Right hindlimb (tissue), 1 donor: ENCODE data around the gene RNFT2.
"Not testable (repeated sequence)": the region's sequence is repeated elsewhere in the genome, so short reads cannot be mapped to it uniquely, and the experiment has no call there.

Experiments used
- DNase-seq: peaks from one replicate; pipeline ENCODE4 v3.0.0-alpha.2; 2018

The RNFT2 gene

DNA sequence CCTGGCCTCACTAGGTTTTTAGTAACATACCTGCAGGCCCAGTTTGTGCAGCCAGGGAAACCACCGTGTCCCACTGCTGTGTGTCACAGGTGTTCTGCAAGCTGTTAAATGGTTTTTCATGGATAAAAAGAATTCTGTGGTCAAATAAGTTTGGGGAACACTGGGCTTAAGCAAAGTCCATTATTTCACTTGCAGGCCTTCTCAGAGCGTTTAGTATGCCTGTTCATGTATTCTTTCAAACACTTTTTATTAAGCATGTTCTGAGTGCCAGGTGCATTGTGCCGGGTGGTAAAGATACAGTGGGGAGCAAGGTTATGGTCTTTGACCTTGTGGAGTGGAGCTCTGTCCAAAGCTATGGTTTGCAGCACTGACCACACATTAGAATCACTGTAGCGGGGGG, 7.4 kb downstream of the RNFT2 start:
- no peak for DNase-seq

DNA sequence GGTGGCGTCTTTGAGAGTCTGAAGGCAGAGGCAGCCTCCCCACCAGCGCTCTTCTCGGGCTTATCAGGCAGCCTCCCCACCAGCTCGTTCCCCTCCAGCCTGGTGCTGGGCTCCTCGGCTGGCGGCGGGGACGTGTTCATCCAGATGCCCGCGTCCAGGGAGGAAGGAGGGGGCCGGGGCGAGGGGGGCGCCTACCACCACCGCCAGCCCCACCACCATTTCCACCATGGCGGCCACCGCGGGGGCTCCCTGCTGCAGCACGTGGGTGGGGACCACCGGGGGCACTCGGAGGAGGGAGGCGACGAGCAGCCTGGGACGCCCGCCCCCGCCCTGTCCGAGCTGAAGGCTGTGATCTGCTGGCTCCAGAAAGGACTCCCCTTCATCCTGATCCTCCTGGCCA, 11.8 kb downstream of the RNFT2 start:
- DNase-seq: no peak

DNA sequence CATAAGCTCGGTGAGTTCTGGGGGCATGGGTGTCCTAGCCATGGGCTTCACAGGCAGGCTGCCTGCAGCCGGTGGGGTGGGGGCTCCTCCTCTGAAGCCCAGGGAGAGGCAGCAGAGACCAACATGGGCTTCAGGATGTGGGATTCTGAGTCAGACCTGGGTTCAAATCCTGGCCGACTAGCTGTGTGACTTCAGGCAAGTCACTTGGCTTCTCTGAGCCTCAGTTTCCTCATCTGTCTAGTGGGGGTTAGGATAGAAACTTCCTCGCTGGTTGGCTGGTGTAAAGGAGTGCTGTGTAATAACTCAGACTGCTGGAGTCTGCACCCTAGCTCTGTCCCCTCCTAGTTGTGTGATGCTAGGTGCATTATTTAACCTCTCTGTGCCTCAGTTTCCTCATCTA, 12.2 kb downstream of the RNFT2 start:
- no peak for DNase-seq

DNA sequence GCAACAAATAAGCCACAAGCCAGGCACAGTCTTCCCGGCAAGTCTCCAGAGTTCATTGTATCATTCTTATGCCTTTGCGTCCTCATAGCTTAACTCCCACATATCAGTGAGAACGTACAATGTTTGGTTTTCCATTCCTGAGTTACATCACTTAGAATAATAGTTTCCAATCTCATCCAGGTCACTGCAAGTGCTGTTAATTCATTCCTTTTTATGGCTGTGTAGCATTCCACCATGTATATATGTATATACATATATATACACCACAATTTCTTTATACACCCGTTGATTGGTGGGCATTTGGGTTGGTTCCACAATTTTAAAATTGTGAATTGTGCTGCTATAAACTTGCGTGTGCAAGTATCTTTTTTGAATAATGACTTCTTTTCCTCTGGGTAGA, 16.0 kb downstream of the RNFT2 start:
- DNase-seq: not testable (repeated sequence)

DNA sequence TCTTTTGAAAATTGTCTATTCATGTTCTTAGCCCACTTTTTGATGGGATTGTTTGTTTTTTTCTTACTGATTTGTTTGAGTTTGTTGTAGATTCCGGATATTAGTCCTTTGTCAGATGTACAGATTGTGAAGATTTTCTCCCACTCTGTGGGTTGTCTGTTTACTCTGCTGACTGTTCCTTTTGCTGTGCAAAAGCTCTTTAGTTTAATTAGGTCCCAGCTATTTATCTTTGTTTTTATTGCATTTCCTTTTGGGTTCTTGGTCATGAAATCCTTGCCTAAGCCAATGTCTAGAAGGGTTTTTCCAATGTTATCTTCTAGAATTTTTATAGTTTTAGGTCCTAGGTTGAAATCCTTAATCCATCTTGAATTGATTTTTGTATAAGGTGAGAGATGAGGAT, 16.7 kb downstream of the RNFT2 start:
- not testable (repeated sequence) for DNase-seq

DNA sequence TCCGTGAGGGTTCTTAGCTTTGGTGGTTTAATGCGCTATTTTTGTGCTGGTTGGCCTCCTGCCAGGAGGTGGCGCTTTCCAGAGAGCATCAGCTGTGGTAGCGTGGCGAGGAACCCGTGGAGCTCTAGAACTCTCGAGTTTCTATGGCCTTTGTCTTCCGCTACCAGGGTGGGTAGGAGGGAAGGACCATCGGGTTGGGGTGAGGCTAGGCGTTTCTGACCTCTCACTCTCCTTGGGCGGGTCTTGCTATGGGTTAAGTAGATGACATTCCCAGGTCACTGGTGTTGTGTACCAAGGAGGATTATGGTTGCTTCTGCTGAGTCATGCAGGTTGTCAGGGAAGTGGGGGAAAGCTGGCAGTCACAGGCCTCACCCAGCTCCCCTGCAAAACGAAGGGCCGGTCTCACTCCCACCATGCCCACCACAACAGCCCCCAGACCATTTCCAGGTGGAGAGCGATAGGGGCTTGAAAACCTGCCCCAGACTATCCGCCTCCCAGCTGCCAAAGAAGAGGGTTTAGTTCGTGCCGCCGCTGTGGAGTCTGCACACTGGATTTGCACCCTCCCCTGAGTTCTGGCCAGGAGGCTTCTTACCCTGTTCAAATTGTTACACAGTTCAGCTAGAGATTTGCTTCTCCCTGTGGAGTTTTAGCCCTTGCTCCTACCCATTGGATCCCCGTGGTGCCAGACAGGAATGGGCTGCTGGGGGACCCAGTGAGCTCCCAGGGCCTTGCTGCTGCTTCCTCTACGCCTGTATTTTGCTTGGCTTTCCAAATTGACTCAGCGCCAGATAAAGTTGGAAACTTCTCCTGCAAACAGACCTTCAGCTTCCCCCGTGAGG, 21.9 kb downstream of the RNFT2 start:
- DNase-seq: peak; percentile 41

DNA sequence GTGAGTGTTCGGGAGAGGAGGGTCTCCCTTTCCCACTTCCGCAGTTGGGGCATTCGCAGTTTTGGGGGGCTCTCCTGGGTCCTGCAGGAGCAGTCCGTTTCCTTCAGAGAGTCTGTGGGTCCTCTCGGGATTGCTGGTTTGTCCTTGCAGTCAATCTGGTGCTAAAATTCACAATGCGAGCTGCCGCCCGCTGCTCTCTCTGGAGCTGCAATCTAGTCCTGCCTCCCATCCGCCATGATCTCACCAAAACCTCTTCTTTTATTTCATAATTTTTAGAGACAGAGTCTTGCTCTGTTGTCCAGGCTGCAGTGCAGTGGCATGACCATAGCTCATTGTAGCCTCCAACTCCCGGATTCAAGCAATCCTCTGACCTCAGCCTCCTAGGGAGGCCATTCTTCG, 22.5 kb downstream of the RNFT2 start:
- no peak for DNase-seq

DNA sequence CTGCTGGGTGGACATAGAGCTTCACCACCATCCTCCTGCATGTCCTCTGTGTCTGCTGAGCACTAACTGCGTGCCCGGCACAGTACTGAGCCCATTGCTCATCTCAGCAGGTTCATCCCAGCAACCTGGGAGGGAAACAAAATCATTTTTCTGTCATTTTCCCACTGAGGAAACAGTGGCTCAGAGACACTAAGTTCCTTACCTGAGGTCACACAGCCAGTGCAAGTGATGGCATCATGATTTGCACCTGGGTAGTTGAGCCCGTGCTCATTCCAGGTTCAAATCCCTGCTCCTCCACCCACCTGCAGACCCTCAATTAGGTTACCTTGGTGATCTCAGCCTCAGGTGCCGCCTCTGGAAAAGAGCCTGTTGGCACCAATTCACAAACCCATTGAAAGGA, 23.4 kb downstream of the RNFT2 start:
- no peak for DNase-seq

DNA sequence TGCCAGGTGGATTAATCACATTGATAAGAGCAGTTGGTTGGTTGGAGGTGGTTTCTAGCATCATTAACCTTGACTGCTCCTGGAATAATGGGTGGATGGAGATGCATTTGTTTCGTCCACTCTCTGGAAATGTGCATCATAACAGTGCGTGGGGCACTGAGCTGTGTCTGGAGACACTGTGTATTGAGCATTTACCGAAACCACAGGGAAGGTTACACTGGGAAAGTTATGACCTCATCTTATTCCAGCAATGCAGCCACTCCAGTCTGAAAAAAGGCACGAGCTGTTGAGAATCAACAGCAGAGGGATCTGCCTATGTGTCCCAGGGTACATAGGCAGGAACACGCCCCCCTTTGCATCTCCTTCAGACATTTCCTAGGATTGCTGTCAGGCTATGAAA, 27.2 kb downstream of the RNFT2 start:
- DNase-seq: no peak

DNA sequence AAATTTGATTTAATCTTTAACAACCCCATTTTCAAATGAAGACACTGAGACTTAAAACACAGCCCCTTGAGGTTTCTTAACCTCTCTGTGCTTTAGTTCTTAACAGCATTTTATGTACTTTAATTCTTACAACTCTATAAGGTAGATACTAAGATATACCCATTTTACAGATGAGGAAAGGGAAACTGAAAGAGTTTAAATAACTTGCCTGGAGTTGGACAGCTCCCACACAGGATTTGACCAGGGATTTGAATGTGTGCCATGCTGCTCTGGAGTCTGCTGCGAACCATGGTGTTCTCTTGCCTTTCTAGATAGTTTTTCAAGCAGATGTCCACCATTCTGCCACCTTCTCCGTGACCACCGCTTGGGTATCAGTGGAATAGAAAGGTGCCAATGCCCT, 28.2 kb downstream of the RNFT2 start:
- no peak for DNase-seq

DNA sequence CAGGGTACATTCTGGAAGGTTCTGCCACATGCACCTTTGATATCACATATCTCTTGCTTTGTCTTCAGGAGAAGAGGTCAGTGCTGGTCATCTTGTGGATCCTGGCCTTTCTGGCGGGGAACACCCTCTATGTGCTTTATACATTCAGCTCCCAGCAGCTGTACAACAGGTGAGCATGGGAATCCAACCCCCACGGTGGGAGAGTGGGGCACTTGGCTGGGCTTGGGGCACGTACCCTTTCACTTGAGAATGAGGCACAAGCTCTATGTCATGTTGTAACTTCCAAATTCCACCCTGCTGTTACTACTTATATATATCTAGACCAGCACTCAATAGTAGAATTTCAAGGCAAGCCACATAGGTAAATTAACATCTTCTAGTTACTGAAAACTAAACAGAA, 28.6 kb downstream of the RNFT2 start:
- no peak for DNase-seq

DNA sequence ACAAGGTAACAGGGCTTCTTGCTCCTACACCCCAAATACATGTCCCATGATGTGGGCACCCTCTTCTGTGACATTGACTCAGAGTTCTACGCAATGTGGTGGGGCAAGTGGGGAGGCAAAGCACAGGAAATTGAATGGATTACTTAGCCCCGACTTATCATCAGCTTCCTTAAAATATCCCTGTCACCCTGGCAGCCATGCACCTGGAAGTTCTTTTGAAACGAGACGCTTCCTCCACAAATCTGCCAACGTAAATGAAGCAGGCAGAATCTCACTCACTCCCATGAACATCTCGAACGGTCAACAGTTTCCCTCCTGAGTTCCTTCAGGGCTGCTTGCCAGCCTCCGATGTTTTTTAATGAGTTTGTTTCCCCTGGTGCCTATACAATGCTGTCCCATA, 33.5 kb downstream of the RNFT2 start:
- DNase-seq: no peak

DNA sequence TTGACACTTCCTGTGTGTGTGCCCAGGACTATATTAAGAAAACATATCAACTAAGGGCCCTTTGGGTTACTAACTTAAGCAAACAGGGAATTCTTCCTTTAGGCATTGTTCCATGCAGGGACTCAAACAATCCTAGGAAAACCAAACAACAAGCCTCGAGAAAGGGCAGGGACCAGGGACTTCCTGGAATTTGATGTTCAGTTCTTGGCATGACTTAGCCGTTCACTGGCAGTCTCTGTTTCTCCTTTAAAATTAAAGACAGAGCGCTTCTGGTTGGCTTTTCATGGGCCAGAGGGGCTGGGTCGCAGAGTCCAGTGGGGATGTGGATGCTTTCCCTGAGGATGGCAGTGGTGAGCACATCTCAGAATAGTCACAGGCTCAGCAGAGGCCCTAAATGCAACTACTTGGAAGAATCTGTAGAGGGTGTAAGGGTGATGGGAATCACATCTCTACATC, 35.2 kb downstream of the RNFT2 start:
- DNase-seq: no peak

DNA sequence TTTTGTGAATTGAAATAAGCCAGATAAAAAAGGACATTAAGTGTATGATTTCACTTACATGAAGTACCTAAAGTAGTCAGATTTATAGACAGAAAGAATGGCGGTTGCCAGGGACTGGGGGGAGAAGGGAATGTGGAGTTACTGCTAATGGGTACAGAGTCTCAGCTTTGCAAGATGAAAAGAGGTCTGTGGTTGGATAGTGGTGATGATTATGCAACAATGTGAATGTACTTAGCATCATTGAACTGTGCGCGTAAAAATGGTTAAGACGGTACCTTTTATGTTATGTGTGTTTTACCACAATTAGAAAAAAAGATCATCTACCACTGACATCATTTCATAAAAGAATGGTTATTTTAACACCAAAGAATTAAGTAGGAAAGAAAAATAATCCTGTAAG, 35.9 kb downstream of the RNFT2 start:
- no peak for DNase-seq

DNA sequence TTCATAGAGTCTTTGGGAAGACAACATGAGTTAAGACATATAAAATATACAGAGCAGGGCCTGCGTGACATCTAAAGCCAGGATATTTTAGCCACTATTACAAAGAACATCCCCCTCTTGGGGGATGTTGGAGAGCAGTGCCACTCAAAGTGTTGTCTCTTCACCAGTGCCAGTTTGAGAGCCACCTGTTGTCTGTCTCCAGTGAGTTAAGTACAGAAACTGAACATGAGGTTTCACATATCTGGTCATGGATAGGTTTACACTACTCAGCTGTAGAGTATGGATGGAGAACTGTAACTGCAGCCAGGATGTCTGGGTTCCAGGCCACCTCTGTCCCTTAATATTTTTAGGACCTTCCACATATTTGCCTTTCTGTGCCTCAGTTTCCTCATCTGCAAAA, 39.1 kb downstream of the RNFT2 start:
- DNase-seq: no peak

DNA sequence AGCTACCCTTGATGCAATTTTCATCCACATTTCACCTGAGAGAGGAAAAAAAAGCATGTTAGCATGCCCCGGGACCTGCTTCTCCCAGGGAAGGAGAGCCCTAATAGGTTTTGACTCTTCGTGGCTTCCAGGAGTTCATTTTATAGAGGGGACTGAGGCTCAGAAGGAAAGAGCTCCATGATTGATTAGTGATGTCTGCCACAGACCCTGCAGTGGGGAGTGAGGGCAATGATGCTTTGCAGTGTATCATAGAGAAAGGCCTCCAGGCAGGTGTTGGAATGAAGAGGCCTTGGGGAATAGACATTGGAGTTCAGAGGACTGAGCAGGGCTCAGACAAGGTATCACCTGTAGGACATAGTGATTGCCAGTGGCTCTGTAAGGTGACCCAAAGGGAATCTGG, 41.5 kb downstream of the RNFT2 start:
- no peak for DNase-seq

DNA sequence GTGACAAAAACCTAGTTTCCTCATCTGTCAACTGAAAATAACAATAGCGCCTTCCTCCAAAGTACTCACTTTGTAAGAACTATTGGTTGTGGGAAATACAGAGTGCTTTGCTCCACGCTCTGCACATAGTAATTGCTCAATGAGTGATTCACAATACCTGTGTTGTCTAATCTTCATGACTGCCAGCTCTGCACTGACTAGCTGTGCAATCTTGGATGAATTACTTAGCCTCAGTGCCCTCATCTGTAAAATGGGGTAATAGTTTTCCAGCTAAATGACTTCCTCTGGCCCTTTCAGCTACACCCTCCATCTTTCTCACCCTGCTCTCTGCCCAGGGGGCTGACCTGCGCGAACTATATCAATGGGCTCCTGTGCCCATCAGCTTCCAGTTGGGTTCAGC, 42.8 kb downstream of the RNFT2 start:
- no peak for DNase-seq

DNA sequence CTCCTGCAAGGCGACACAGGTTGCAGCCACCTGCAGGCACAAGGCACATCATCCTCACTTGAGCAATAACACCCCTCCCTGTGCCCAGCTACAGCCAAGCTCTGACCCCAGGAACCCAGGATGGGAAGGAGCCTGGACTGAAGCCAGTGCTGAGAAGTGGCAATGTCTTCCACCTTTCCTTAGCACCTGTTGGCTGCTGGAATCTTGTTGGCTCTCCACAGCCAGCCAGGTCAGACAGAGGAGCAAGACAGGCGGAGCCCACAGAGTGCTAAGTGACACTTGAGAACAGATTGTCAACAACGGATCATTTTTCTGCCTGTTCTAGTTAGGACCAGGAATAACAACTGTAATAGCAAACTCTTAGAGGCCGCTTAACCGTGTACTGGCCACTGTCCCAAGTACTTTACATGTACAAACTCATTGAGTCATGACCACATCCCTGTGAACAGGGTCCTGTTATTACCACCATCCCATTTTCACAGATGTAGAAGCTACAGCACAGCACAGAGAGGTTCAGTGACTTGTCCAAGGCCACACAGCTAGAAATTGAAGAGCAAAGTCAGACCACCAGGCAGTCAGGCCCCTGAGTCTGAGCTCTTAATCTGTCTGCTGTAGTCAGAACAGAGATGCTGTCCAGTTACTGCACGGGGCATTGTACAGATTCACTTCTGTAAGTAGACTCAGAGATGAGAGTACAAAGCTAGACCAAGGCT, 45.6 kb downstream of the RNFT2 start:
- DNase-seq: no peak

DNA sequence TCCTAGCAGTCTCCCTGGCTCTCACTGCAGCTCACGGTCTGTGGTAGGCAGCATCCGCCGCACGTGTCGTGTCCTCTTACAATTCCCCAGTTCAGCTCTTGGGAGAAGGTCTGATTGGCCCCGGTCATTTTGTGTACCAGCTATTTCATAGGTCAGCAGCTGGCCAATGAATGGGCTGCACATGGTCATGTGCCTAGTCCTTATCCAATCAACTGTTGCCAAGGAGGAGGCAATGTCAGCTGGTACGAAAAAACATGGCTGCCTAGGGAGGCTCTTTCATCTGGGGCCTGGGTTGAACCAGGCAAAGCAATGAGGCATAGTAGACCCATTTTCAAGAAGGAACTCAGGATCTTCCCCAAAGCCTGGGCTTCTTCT, 46.1 kb downstream of the RNFT2 start:
- no peak for DNase-seq

DNA sequence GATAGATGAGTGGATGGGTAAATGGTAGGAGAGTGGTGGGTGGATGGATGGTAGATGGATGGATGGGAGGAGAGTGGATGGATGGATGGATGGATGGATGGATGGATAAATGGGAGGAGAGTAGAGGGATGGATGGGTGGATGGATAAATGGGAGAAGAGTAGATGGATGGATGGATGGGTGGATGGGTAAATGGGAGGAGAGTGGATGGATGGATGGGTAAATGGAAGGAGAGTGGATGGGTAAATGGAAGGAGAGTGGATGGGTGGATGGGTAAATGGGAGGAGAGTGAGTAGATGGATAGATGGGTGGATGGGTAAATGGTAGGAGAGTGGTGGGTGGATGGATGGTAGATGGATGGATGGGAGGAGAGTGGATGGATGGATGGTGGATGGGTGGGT, 51.4 kb downstream of the RNFT2 start:
- not testable (repeated sequence) for DNase-seq

DNA sequence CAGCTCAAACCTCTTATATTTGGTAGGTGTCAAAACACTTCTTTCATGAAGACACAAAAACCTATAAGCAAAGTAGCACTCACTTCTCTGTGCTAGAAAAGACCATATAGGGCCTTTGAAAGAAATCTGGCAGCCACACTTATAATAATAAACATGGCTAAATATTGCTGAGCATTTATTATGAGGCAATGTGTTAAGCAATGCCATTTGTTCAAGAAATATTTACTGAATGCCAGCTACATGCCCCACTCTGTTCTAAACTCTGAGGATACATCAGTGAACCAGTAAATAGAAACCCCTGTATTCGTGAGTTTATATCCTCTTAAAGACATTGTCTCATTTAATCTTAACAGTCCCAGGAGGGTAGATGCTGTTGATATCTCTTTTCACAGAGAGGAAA, 52.0 kb downstream of the RNFT2 start:
- no peak for DNase-seq

DNA sequence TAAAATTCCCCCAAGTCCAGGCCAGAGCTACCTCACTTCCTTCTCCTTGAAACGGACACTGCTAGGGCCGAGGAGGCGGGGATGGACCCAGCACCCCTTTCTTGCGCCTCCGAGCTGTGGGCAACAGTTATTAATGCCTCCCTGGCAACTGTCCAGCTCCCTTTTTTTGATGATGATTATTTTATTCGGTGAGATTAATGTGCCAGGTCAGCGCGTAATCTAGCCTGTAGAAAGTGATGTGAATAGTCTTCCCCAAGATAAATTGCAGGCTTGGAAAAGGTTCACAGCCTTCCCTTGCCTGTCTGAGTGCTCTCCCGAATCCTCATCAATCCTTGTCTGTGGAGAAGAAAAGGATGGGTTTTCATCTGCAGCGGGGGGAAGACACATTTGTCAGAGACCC, 54.3 kb downstream of the RNFT2 start:
- DNase-seq: no peak

DNA sequence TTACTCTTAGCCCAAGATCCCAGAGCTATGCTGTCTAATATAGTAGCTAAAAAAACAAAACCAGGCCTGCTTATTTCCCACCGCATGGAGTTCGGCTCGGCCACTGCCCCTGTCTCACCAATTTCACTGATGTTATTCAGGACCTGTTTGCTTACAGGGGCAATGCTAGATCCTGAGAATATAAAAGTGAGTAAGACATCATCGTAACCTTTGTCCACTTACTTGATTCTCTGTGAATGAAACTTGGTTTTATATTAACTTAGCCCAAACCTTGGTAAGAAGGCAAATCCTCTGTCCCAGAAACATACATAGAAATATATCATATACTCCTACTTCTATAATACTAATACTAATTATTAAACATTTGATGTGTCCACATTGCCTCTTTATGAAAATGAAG, 56.6 kb downstream of the RNFT2 start:
- DNase-seq: no peak

DNA sequence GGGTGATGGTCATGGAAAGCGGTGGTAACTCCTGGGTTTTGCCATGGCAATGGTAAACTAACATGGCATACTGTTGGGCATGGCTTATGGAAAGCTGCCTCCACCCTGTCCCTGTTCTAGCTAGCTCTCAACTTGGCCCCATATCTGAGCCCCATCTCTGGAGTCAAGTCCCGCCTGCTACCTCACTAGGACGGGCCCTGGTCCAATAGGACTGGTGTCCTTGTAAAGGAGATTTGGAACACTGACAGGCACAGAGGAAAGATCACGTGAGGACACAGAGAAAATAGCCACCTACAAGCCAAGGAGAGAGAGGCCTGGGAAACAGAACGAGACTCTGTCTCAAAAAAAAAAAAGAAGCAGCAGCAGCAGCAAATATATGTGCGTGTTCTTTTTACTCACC, 59.8 kb downstream of the RNFT2 start:
- no peak for DNase-seq

DNA sequence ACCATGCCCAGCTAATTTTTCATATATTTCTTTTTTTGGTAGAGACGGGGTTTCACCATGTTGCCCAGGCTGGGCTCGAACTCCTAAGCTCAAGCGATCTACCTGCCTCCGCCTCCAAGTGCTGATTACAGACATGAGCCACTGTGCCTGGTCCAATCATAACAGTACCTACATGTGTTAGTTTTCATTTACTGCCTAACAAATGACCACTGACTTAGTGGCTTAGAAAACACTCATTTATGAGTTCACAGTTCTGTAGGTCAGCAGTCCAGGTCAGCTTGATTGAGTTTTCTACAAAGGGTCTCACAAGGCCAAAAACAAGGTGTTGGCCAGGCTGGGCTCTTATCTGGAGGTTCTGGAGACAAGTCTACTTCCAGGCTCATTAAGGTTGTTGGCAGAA, 60.6 kb downstream of the RNFT2 start:
- no peak for DNase-seq
